Sigmoid colon (tissue), 3 donors: ENCODE measurements around the gene PRPH2.

Source experiments
- CTCF ChIP-seq, 4 experiments: fragments of 450-650 bp in 3 of 4; fragments of 200-600 bp in 1 of 4; IDR thresholded peaks; one replicate each; pipeline ENCODE4 v1.5.1; 2016 to 2019; ENCODE audit warnings: antibody characterized with exemption in 4 of 4, mild to moderate bottlenecking in 3 of 4, moderate library complexity in 2 of 4
- POLR2A ChIP-seq, 2 donors: fragments of 450-650 bp; IDR thresholded peaks; one replicate each; pipeline ENCODE4 v1.6.1; 2016; ENCODE audit warnings: antibody characterized with exemption in 2 of 2, mild to moderate bottlenecking in 2 of 2, moderate library complexity in 2 of 2

- no peak for TF ChIP-seq CTCF (IDR thresholded peaks at IDR 0.05)
- no peak for TF ChIP-seq POLR2A (IDR thresholded peaks at IDR 0.05)
These were observed 25.1 kb downstream of the PRPH2 start for GRCh38 chr6:42697268-42697655.
